GM12878 (cell line): ENCODE measurements around the gene GALNT15. TPM values are rescaled to one million over a fixed set of nuclear protein-coding genes. Genes with fewer than 3 reads are reported as not detected.

Source experiments
- ATAC-seq: fragments of 200-7000 bp; cut with Tn5 transposase; 3 replicates; pipeline ENCODE4 v1.9.1; 2020; ENCODE audit warnings: mild to moderate bottlenecking, moderate library complexity
- BruUV-seq: library from RNA; stranded (reverse); fragments of 400-500 nt; replicated peaks from 2 replicates; lab custom pipeline; 2021; lab: Mats Ljungman, UMichigan
- CTCF ChIA-PET: fragments of 300-600 bp; sonication (Branson Sonifier 250); formaldehyde crosslinking; extraction: SDS; loops from one replicate; lab custom pipeline; 2021; ENCODE audit warnings: inconsistent platforms; lab: Yijun Ruan, JAX
- POLR2A ChIA-PET: fragments of 350-600 bp; formaldehyde crosslinking; extraction: SDS; loops from one replicate; lab custom pipeline; 2021; ENCODE audit warnings: inconsistent platforms; lab: Charles Lee
- RAD21 ChIA-PET: fragments of 300-600 bp; sonication (Branson Sonifier 250); formaldehyde crosslinking; loops from one replicate; lab custom pipeline; 2023; ENCODE audit warnings: antibody characterized with exemption; ENCODE audit not compliant: unreplicated experiment; lab: Charles Lee
- SMC1A ChIA-PET: fragments of 300-600 bp; sonication (Branson Sonifier 250); formaldehyde crosslinking; loops from one replicate; lab custom pipeline; 2023; ENCODE audit not compliant: unreplicated experiment, uncharacterized antibody; lab: Charles Lee
- DNase-seq: peaks from one replicate; pipeline ENCODE4 v3.0.0-alpha.2; 2011; ENCODE audit warnings: low read depth, low spot score
- FAIRE-seq: peaks from 3 replicates; lab custom pipeline; 2011; peaks lifted over from hg19 to GRCh38; lab: Jason Lieb, UNC
- H2AFZ ChIP-seq: 2 replicates; pipeline ENCODE4 v1.6.0; 2011; ENCODE audit warnings: low read depth, low read length, control low read depth; ENCODE audit not compliant: control insufficient read depth
- H3K27ac ChIP-seq: 2 replicates; pipeline ENCODE4 v1.5.1; 2011; ENCODE audit warnings: control low read depth; ENCODE audit not compliant: control insufficient read depth, insufficient read depth
- H3K27me3 ChIP-seq, 2 experiments: replicated peaks in 1 of 2; 2 replicates each; pipeline versions ENCODE4 v1.6.0 to v1.6.1; 2011; ENCODE audit warnings: low read length in 1 of 2; ENCODE audit not compliant: control insufficient read depth in 2 of 2, insufficient read depth in 2 of 2
- H3K36me3 ChIP-seq, 2 experiments: 2 replicates each; pipeline ENCODE4 v1.5.1; 2011; ENCODE audit warnings: low read length in 1 of 2; ENCODE audit not compliant: control insufficient read depth in 2 of 2, insufficient read depth in 2 of 2
- H3K4me1 ChIP-seq: 2 replicates; pipeline ENCODE4 v1.6.1; 2011; ENCODE audit warnings: mild to moderate bottlenecking, low read length, moderate library complexity, mixed read lengths; ENCODE audit not compliant: control insufficient read depth, insufficient read depth
- H3K4me2 ChIP-seq: 2 replicates; pipeline ENCODE4 v1.6.0; 2011; ENCODE audit warnings: control low read depth; ENCODE audit not compliant: control insufficient read depth, insufficient read depth
- H3K4me3 ChIP-seq: fragments of 200-600 bp; sonication (generic); 2 replicates; pipeline ENCODE4 v1.5.1; 2016
- H3K79me2 ChIP-seq: 2 replicates; pipeline ENCODE4 v1.6.0; 2011; ENCODE audit warnings: low read length; ENCODE audit not compliant: control insufficient read depth, insufficient read depth
- H3K9ac ChIP-seq: 2 replicates; pipeline ENCODE4 v1.8.0; 2011; ENCODE audit warnings: low read length, control low read depth, mixed read lengths; ENCODE audit not compliant: control insufficient read depth, insufficient read depth
- H3K9me3 ChIP-seq: replicated peaks from 3 replicates; pipeline ENCODE4 v1.5.1; 2011; ENCODE audit warnings: mild to moderate bottlenecking, low read length; ENCODE audit not compliant: control insufficient read depth, insufficient read depth
- H4K20me1 ChIP-seq: 2 replicates; pipeline ENCODE4 v1.6.0; 2011; ENCODE audit not compliant: control insufficient read depth, insufficient read depth
- BCL11A ChIP-seq: IDR thresholded peaks from 2 replicates; pipeline ENCODE4 v1.6.1; 2011; ENCODE audit warnings: low read depth, low read length
- BHLHE40 ChIP-seq, 2 experiments: fragments of 450-650 bp in 1 of 2; IDR thresholded peaks; 2 replicates each; pipeline ENCODE4 v1.6.1; 2011 to 2017; ENCODE audit warnings: low read depth in 2 of 2, borderline replicate concordance in 1 of 2, improper control_type of control experiment in 1 of 2, low read length in 1 of 2, mild to moderate bottlenecking in 1 of 2
- CBX3 ChIP-seq: fragments of 200-600 bp; sonication (generic); IDR thresholded peaks from 2 replicates; pipeline ENCODE4 v1.6.1; 2016; ENCODE audit warnings: low read depth, borderline replicate concordance
- CEBPB ChIP-seq, 2 experiments: fragments of 150-350 bp in 1 of 2; IDR thresholded peaks; 2 replicates each; pipeline ENCODE4 v1.6.1; 2012 to 2014; ENCODE audit warnings: low read depth in 2 of 2, low read length in 2 of 2, borderline replicate concordance in 1 of 2, inconsistent platforms in 1 of 2
- CTCF ChIP-seq, 3 experiments: IDR thresholded peaks in 2 of 3; conservative IDR thresholded peaks in 1 of 3; 2 replicates each; pipeline ENCODE4 v1.5.1; 2011; ENCODE audit warnings: low read depth in 3 of 3, low read length in 3 of 3, mild to moderate bottlenecking in 3 of 3, control low read depth in 2 of 3, moderate library complexity in 2 of 3, inconsistent platforms in 1 of 3, mixed read lengths in 1 of 3; ENCODE audit not compliant: control insufficient read depth in 2 of 3, insufficient read depth in 1 of 3; ENCODE audit errors: extremely low read depth in 1 of 3
- ESRRA ChIP-seq: IDR thresholded peaks from 2 replicates; pipeline ENCODE4 v1.6.1; 2012; ENCODE audit warnings: mild to moderate bottlenecking, low read length, improper control_type of control experiment
- IKZF1 ChIP-seq: fragments of 450-650 bp; conservative IDR thresholded peaks from 2 replicates; pipeline ENCODE4 v1.6.1; 2017; ENCODE audit warnings: antibody characterized with exemption, mild to moderate bottlenecking
- IRF3 ChIP-seq: fragments of 450-650 bp; IDR thresholded peaks from 2 replicates; pipeline ENCODE4 v1.6.1; 2014; ENCODE audit warnings: mild to moderate bottlenecking
- NBN ChIP-seq: fragments of 450-650 bp; IDR thresholded peaks from 2 replicates; pipeline ENCODE4 v1.6.1; 2016
- NRF1 ChIP-seq: conservative IDR thresholded peaks from 2 replicates; pipeline ENCODE4 v1.6.1; 2011; ENCODE audit warnings: mild to moderate bottlenecking, low read depth, low read length, improper control_type of control experiment
- REST ChIP-seq: IDR thresholded peaks from 2 replicates; pipeline ENCODE4 v1.6.1; 2012; ENCODE audit warnings: mild to moderate bottlenecking, low read depth, low read length
- RUNX3 ChIP-seq: IDR thresholded peaks from 2 replicates; pipeline ENCODE4 v1.6.1; 2012; ENCODE audit warnings: low read length, inconsistent platforms
- SMAD5 ChIP-seq: IDR thresholded peaks from 2 replicates; pipeline ENCODE4 v1.6.1; 2016; ENCODE audit warnings: antibody characterized with exemption, low read depth
- SREBF2 ChIP-seq: IDR thresholded peaks from 2 replicates; pipeline ENCODE4 v1.6.1; 2012; ENCODE audit warnings: mild to moderate bottlenecking, low read length
- ZNF622 ChIP-seq: fragments of 450-650 bp; IDR thresholded peaks from 2 replicates; pipeline ENCODE4 v1.6.1; 2017; ENCODE audit warnings: mild to moderate bottlenecking, inconsistent platforms
- ZSCAN29 ChIP-seq: fragments of 450-650 bp; IDR thresholded peaks from 2 replicates; pipeline ENCODE4 v1.6.1; 2017; ENCODE audit warnings: mild to moderate bottlenecking, moderate library complexity
- WGBS: methylation state at CpG from one replicate; pipeline ENCODE4 v1.1.6; 2016; ENCODE audit warnings: low lambda C conversion rate; ENCODE audit not compliant: insufficient replicate concordance, insufficient coverage; ENCODE audit errors: missing lambda C conversion rate; 5-methylcytosine and 5-hydroxymethylcytosine counted together
- in situ Hi-C: fragments of 300-500 bp; cut with MboI; formaldehyde crosslinking; loops from 9 replicates; pipeline ENCODE4 v1.14.3; 2018; ENCODE audit warnings: mixed read lengths
- intact Hi-C: fragments of 100-400 bp; cut with micrococcal nuclease; formaldehyde crosslinking; loops from one replicate; pipeline ENCODE4 v1.14.2; 2022; ENCODE audit not compliant: unreplicated experiment
- polyA plus RNA-seq, 11 experiments: library from polyadenylated mRNA; depleted of rRNA in 4 of 11; unstranded in 6 of 11; stranded (reverse) in 5 of 11; fragments of >200 nt; fragmentation: Nextera tagmentation in 4 of 11; fragmentation: Illumina TruSeq in 1 of 11; extraction: Ambion mirVana in 4 of 11; extraction: Trizol in 1 of 11; gene quantifications; 1 replicate in 1 of 11; 2 replicates in 10 of 11; pipeline versions ENCODE4 v1.2.1 to v1.2.3, GENCODE V29; 2011 to 2016; ENCODE audit warnings: inconsistent platforms in 2 of 11, missing spikeins in 2 of 11, low read depth in 1 of 11
- total RNA-seq, 4 experiments: library from RNA; depleted of rRNA in 3 of 4; stranded (reverse); fragments of >200 nt in 3 of 4; fragmentation: Illumina TruSeq in 1 of 4; extraction: Trizol in 1 of 4; gene quantifications; 2 replicates each; pipeline versions ENCODE4 v1.2.1 to v1.2.3, GENCODE V29; 2013 to 2021

GALNT15 gene
- total and polyA plus RNA-seq, 10 of the 15 experiments (the other 5 are each of a cell fraction or from before 2014, with no cell fraction given) = 0.03 to 0.05 TPM; not detected in 8

GRCh38 chr3:16177382-16177781 is 2.9 kb downstream of the GALNT15 start (continued):
- no peak for TF ChIP-seq IRF3
- no peak for TF ChIP-seq SREBF2
- TF ChIP-seq CBX3 = no peak

- Histone ChIP-seq H4K20me1 (no peaks in the 10 kb centered on the region), H3K4me3 (no peak overlapping the region), H3K4me1 (no peaks in the 10 kb centered on the region), H3K27ac (no peak overlapping the region), H3K27me3 (peaks cover 0 to 3% of the 10 kb centered on the region in 2 experiments; a peak in 2 of 4 replicates), H3K36me3 (no peaks in the 10 kb centered on the region), H3K4me2 (peak overlapping the region; percentile 56), H3K9ac (no peak overlapping the region), H3K9me3 (no peaks in the 10 kb centered on the region), H2AFZ (peak overlapping the region; percentile 76), H3K79me2 (no peaks in the 10 kb centered on the region)
- DNase-seq = no peak
- peak; percentile 96 for ATAC-seq
- FAIRE-seq = peak; percentile 44
- ChIA-PET SMC1A (interaction anchor here (0.8 to 2.0 kb wide), 6 partner anchors 12 to 365 kb away, joined by 3 to 25 read pairs (median 4); no protein-coding TSS in a partner anchor), RAD21 (interaction anchor here (0.7 to 1.5 kb wide), 8 partner anchors 70 to 975 kb away, joined by 3 to 15 read pairs (median 4); no protein-coding TSS in a partner anchor), POLR2A (interaction anchor here (0.7 kb wide), 1 partner anchor 40 kb away, joined by 5 read pairs; no protein-coding TSS in a partner anchor), CTCF (interaction anchor here (0.6 to 9.8 kb wide), 18 partner anchors 8 to 1175 kb away, joined by 3 to 127 read pairs (median 4); no protein-coding TSS in a partner anchor)
- in situ Hi-C loops (loop anchor here (10.0 kb wide), 1 partner anchor 133 kb away; no protein-coding TSS in a partner anchor), intact Hi-C loops (loop anchor here (1.0 to 10.0 kb wide), 4 partner anchors 69 to 543 kb away; no protein-coding TSS in a partner anchor)
- BruUV-seq = no TSS peak
- WGBS = 23% methylated on average over 22 of the region's 22 CpGs
- TF ChIP-seq IKZF1 (no peak), NBN (no peak), BCL11A (no peak), SREBF2 (no peak), ESRRA (no peak), ZNF622 (no peak), ZSCAN29 (no peak), BHLHE40 (IDR thresholded peaks at IDR 0.05; ENCODE audit: borderline replicate concordance in 1 of 2, low read depth in 2 of 2, low read length in 1 of 2) (peak in 1 of 2 experiments; percentile 14; a peak in 1 of 4 replicates), CEBPB (IDR thresholded peaks at IDR 0.05; ENCODE audit: borderline replicate concordance in 1 of 2, low read depth in 2 of 2, low read length in 2 of 2) (no peak), CTCF (IDR thresholded peaks at IDR 0.05 in 2 of 3, conservative IDR thresholded peaks at IDR 0.05 in 1 of 3; ENCODE audit: control insufficient read depth in 2 of 3, extremely low read depth in 1 of 3, insufficient read depth in 1 of 3, low read depth in 3 of 3, low read length in 3 of 3) (peak; percentile 89 to 99 (median 98)), NRF1 (no peak), REST (no peak), SMAD5 (no peak), RUNX3 (peak; percentile 35)
Observed at GRCh38 chr3:16177962-16178627, 3.6 kb downstream of the GALNT15 start.
